ENCODE data around the gene FBXO42. TPM values are rescaled to one million over a fixed set of nuclear protein-coding genes. Genes with fewer than 3 reads are reported as not detected.
"Not testable (repeated sequence)": the region's sequence is repeated elsewhere in the genome, so short reads cannot be mapped to it uniquely, and the experiment has no call there.

FBXO42 gene
- total RNA-seq, 1 donor from 2014 or later, result 19.0 TPM

DNA sequence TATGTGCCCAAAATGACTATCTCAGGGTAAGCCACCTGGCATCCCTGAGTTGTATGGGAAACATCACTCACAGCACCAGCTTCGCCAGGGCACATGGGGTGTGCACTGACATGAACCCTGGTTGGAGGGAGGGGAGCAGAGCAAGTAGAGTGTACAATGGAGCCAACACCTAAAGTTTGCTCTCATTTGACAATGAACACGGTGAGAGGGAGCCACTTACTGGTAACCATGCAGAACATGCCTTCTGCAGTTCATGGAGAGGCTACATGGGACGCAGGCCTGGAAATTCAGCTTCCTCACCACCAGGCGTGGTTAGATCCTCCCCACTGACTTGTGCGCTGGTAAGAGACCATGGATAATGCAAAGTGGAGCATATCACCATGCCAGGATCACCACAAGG, 105.3 kb downstream of the FBXO42 start:
- Mint-ChIP-seq H3K4me1 (peaks cover 25% of the 10 kb centered on the region), H3K27me3 (no peaks in the 10 kb centered on the region), H3K9me3 (no peaks in the 10 kb centered on the region), H3K4me3 (no peak overlapping the region), H3K27ac (no peak overlapping the region), H3K36me3 (ENCODE audit: low read depth) (peaks cover 33% of the 10 kb centered on the region)
- DNase-seq, result no peak
- ChIA-PET POLR2A (interaction anchor here (0.8 kb wide), 1 partner anchor 9 kb away, joined by 3 read pairs; the partner anchor contains the start of gene CPLANE2), CTCF (interaction anchor here (3.0 kb wide), 1 partner anchor 168 kb away, joined by 11 read pairs; no protein-coding TSS in a partner anchor)
- no peak for ATAC-seq (ENCODE audit: low read depth)
- intact Hi-C loops (cut with micrococcal nuclease), result no loop called here
- TF ChIP-seq, protein P1, sequence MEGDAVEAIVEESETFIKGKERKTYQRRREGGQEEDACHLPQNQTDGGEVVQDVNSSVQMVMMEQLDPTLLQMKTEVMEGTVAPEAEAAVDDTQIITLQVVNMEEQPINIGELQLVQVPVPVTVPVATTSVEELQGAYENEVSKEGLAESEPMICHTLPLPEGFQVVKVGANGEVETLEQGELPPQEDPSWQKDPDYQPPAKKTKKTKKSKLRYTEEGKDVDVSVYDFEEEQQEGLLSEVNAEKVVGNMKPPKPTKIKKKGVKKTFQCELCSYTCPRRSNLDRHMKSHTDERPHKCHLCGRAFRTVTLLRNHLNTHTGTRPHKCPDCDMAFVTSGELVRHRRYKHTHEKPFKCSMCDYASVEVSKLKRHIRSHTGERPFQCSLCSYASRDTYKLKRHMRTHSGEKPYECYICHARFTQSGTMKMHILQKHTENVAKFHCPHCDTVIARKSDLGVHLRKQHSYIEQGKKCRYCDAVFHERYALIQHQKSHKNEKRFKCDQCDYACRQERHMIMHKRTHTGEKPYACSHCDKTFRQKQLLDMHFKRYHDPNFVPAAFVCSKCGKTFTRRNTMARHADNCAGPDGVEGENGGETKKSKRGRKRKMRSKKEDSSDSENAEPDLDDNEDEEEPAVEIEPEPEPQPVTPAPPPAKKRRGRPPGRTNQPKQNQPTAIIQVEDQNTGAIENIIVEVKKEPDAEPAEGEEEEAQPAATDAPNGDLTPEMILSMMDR (IDR thresholded peaks at IDR 0.05), result no peak

DNA sequence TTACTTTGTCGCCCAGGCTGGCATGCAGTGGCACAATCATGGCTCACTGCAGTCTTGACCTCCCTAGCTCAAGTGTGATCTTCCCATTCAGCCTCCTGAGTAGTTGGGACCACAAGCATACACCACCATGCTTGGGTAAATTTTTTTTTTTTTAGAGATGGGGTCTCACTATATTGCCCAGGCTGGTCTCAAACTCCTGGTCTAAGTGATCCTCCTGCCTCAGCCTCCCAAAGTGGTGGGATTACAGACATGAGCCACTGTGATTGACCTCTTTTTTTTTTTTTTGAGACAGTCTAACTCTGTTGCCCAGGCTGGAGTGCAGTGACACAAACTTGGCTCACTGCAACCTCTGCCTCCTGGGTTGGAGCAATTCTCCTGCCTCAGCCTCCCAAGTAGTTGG, 106.0 kb downstream of the FBXO42 start:
- POLR2A ChIA-PET; H3K27me3 Mint-ChIP-seq; DNase-seq; H3K9me3 Mint-ChIP-seq; H3K27ac Mint-ChIP-seq; intact Hi-C loops (cut with micrococcal nuclease); H3K4me3 Mint-ChIP-seq; ATAC-seq (ENCODE audit: low read depth): not testable (repeated sequence)
- CTCF ChIA-PET, result interaction anchor here (4.3 kb wide), 1 partner anchor 166 kb away, joined by 55 read pairs; no protein-coding TSS in a partner anchor
- H3K4me1 Mint-ChIP-seq, result peaks cover 25% of the 10 kb centered on the region
- peaks cover 25% of the 10 kb centered on the region for H3K36me3 Mint-ChIP-seq (ENCODE audit: low read depth)

DNA sequence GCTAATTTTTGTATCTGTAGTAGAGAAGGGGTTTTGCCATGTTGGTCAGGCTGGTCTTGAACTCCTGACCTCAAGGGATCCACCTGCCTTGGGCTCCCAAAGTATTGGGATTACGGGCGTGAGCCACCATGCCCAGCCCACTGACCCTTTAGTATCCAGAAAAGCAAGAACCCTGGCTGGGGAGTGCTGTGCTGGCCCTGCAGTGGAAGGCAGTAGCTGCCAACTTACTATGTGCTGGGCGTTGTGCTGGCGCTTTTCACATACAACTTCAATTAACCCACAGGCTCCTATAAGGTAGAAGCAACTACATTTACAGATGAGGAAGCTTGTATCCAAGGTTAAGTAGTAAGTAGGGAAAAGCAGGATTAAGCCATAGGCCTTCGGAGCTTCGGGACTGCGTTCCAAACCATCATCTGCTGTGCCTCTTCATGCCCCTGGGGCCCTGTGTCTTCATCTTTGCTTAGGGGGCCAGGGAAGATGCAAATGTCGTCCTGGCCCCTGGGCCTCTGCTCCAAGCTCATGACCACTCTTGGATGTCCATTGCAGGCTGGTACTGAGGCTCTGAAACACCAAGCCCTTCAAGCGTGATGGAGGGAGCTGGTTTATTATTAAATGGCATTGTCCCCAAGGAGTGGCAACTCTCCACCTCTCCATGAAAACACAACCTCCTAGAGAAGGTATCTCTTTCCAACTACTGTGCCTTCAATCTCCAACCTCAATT, 106.6 kb downstream of the FBXO42 start:
- TF ChIP-seq, protein P1 (IDR thresholded peaks at IDR 0.05), result no peak
- peaks cover 25% of the 10 kb centered on the region for H3K4me1 Mint-ChIP-seq
- H3K9me3 Mint-ChIP-seq, result no peaks in the 10 kb centered on the region

DNA sequence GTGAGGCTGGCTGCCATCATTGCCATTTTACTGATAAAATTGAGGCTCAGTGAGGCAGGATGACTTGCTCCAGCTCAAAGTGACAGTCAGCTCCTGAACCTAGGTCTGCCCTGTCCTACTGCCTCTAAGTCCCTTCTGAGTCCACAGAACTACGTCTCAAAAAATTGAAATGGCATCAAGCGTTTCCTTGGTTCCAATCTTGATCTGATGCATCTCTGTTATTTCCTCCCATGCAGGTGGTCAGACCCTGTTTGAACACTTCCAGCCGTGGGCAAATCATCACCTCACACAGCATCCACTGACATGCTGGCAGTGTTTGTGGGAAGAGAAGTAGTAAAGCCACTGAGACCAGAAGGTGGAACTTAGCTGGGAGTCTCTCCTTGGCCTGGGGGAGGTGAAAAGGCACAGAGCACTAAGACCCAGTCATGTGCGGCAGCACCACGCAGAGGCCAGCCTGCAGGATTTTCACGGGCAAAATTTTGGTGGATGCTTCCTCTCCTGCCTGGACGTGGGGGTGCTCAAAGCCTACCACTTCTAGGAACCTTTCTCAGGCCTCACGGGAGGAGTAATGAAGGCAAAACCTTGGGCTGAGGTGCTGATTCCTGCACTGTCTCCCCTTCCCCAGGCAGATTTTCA, 107.5 kb downstream of the FBXO42 start:
- no peak for DNase-seq
- TF ChIP-seq, protein P1 (IDR thresholded peaks at IDR 0.05), result no peak
- intact Hi-C loops (cut with micrococcal nuclease), result loop anchor here (1.0 to 2.0 kb wide), 5 partner anchors 8 to 235 kb away; no protein-coding TSS in a partner anchor
- ChIA-PET POLR2A (interaction anchor here (1.2 kb wide), 1 partner anchor 166 kb away, joined by 3 read pairs; no protein-coding TSS in a partner anchor), CTCF (interaction anchor here (1.6 to 4.3 kb wide), 3 partner anchors 40 to 164 kb away, joined by 9 to 55 read pairs (median 17); no protein-coding TSS in a partner anchor)
- Mint-ChIP-seq H3K4me1 (peaks cover 21% of the 10 kb centered on the region), H3K4me3 (no peak overlapping the region), H3K27ac (no peak overlapping the region), H3K27me3 (no peaks in the 10 kb centered on the region), H3K9me3 (no peaks in the 10 kb centered on the region), H3K36me3 (ENCODE audit: low read depth) (peaks cover 15% of the 10 kb centered on the region)
- no peak for ATAC-seq (ENCODE audit: low read depth)

More for the DNA sequence above, 106.6 kb downstream of the FBXO42 start:
- intact Hi-C loops (cut with micrococcal nuclease), result loop anchor here (2.0 kb wide), 1 partner anchor 59 kb away; no protein-coding TSS in a partner anchor
- ATAC-seq (ENCODE audit: low read depth) (no peak), DNase-seq (no peak)
- ChIA-PET POLR2A (no interaction called here), CTCF (interaction anchor here (2.0 to 4.3 kb wide), 2 partner anchors 41 to 165 kb away, joined by 17 to 55 read pairs; no protein-coding TSS in a partner anchor)
- no peak overlapping the region for H3K4me3 Mint-ChIP-seq
- H3K36me3 Mint-ChIP-seq (ENCODE audit: low read depth), result peaks cover 19% of the 10 kb centered on the region
- no peak overlapping the region for H3K27ac Mint-ChIP-seq
- no peaks in the 10 kb centered on the region for H3K27me3 Mint-ChIP-seq

DNA sequence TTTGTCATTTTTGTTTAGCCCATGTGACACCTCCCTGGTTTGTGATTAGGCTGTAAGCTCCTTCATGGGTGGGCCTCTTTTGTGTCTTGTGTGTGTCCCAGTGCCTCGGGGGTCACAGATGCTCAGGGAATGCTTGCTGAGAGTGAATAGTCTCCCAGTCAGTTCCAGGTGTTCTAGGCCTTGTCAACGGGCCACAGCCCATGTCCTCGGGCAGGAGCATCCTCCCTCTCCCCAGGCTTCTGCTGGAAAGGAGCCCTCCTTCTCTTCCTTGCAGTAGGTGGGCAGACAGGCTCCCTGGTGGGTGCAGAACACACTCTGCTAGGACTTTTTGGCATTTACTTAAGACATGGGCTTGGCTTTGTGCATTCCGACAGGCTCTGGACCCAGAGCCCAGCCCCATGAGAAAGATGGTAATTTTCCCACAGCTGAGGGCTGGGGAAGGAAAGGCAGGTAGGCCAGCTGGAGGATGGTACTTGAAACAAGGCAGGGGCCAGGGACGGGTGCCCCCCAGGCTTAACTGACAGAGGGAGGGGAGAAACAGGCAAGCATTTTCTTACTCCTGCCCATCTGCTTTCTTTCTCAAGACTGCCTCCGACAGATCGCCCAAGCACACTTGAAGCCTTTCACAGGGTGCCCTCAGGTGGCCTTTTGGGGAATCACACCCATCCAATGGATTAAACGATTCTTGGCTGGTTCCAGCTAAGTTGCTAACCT, 108.2 kb downstream of the FBXO42 start:
- intact Hi-C loops (cut with micrococcal nuclease), result loop anchor here (1.0 to 2.0 kb wide), 5 partner anchors 8 to 235 kb away; no protein-coding TSS in a partner anchor
- TF ChIP-seq, protein P1 (IDR thresholded peaks at IDR 0.05), result no peak
- H3K27ac Mint-ChIP-seq, result no peak overlapping the region
- peaks cover 13% of the 10 kb centered on the region for H3K36me3 Mint-ChIP-seq (ENCODE audit: low read depth)
- DNase-seq (peak; percentile 59), ATAC-seq (ENCODE audit: low read depth) (peak; percentile 92)
- POLR2A ChIA-PET, result interaction anchor here (0.6 to 1.2 kb wide), 2 partner anchors 53 to 165 kb away, joined by 3 to 5 read pairs; no protein-coding TSS in a partner anchor
- CTCF ChIA-PET, result interaction anchor here (1.6 to 4.3 kb wide), 3 partner anchors 40 to 164 kb away, joined by 9 to 55 read pairs (median 17); no protein-coding TSS in a partner anchor
- H3K9me3 Mint-ChIP-seq, result no peaks in the 10 kb centered on the region
- no peak overlapping the region for H3K4me3 Mint-ChIP-seq
- H3K4me1 Mint-ChIP-seq, result peaks cover 14% of the 10 kb centered on the region
- H3K27me3 Mint-ChIP-seq, result no peaks in the 10 kb centered on the region

All from activated B cell treated with CpG ODN at 0.5 μM for 24 hours (primary cell).